Caco-2 (cell line): ENCODE data around the gene NGEF. TPM values are rescaled to one million over a fixed set of nuclear protein-coding genes. Genes with fewer than 3 reads are reported as not detected.

Experiments
- BruUV-seq: library from RNA; stranded (reverse); fragments of 400-500 nt; replicated peaks from 2 replicates; lab custom pipeline; 2021; lab: Mats Ljungman, UMichigan
- CTCF ChIA-PET: fragments of 300-600 bp; sonication (Branson Sonifier 250); formaldehyde crosslinking; loops from one replicate; lab custom pipeline; 2022; ENCODE audit warnings: antibody characterized with exemption; lab: Charles Lee
- POLR2A ChIA-PET: fragments of 300-600 bp; sonication (Branson Sonifier 250); formaldehyde crosslinking; loops from one replicate; lab custom pipeline; 2022; ENCODE audit warnings: antibody characterized with exemption; lab: Charles Lee
- DNase-seq, 2 experiments: peaks; one replicate each; pipeline versions ENCODE4 v3.0.0 to v3.0.0-alpha.2; 2020 to 2022
- H3K27me3 ChIP-seq: replicated peaks from 2 replicates; pipeline ENCODE4 v1.6.0; 2011; ENCODE audit warnings: low read length; ENCODE audit not compliant: control insufficient read depth, insufficient read depth
- H3K36me3 ChIP-seq: 2 replicates; pipeline ENCODE4 v1.5.1; 2011; ENCODE audit warnings: low read length; ENCODE audit not compliant: control insufficient read depth, insufficient read depth
- H3K4me1 ChIP-seq: fragments of 250-450 bp; sonication (Bioruptor Pico); 2 replicates; pipeline ENCODE4 v1.5.1; 2020; ENCODE audit warnings: mild to moderate bottlenecking
- H3K4me3 ChIP-seq: 2 replicates; pipeline ENCODE4 v1.5.1; 2011; ENCODE audit warnings: low read depth, mild to moderate bottlenecking, control low read depth, low read length
- H3K9me3 ChIP-seq: fragments of 250-450 bp; sonication (Bioruptor Pico); 2 replicates; pipeline ENCODE4 v1.5.1; 2020; ENCODE audit warnings: mild to moderate bottlenecking, moderate library complexity
- H3K27ac Mint-ChIP-seq: one replicate; pipeline ENCODE4 v1.8.0; 2022; ENCODE audit warnings: mixed read lengths; ENCODE audit not compliant: unreplicated experiment
- H3K27me3 Mint-ChIP-seq: one replicate; pipeline ENCODE4 v1.8.0; 2022; ENCODE audit warnings: mixed read lengths; ENCODE audit not compliant: insufficient read depth, unreplicated experiment
- H3K36me3 Mint-ChIP-seq: one replicate; pipeline ENCODE4 v1.8.0; 2022; ENCODE audit warnings: mild to moderate bottlenecking, mixed read lengths; ENCODE audit not compliant: insufficient read depth, unreplicated experiment
- H3K4me1 Mint-ChIP-seq: one replicate; pipeline ENCODE4 v1.8.0; 2022; ENCODE audit warnings: low read depth, mixed read lengths; ENCODE audit not compliant: unreplicated experiment
- H3K4me3 Mint-ChIP-seq: one replicate; pipeline ENCODE4 v1.8.0; 2022; ENCODE audit warnings: mild to moderate bottlenecking, moderate library complexity, mixed read lengths; ENCODE audit not compliant: unreplicated experiment
- H3K9me3 Mint-ChIP-seq: one replicate; pipeline ENCODE4 v1.8.0; 2022; ENCODE audit warnings: mixed read lengths; ENCODE audit not compliant: unreplicated experiment
- intact Hi-C: fragments of 100-400 bp; cut with micrococcal nuclease; formaldehyde crosslinking; loops from one replicate; pipeline ENCODE4 v1.10.0; 2022; ENCODE audit not compliant: unreplicated experiment
- total RNA-seq: library from RNA; stranded (reverse); gene quantifications from 2 replicates; pipeline ENCODE4 v1.2.3, GENCODE V29; 2022
- TF ChIP-seq, protein P1 (sequence below), 2 experiments: fragments of 200-600 bp in 1 of 2; IDR thresholded peaks; 1 replicate in 1 of 2; 2 replicates in 1 of 2; pipeline versions ENCODE4 v1.5.1 to v1.8.0; 2011 to 2022; ENCODE audit warnings: antibody characterized with exemption in 1 of 2, control low read depth in 1 of 2, inconsistent platforms in 1 of 2, low read depth in 1 of 2, low read length in 1 of 2, mild to moderate bottlenecking in 1 of 2, moderate library complexity in 1 of 2; ENCODE audit not compliant: insufficient read depth in 1 of 2, severe bottlenecking in 1 of 2, unreplicated experiment in 1 of 2

NGEF gene
- total RNA-seq, 1 experiment from 2014 or later: 0.77 TPM

DNA sequence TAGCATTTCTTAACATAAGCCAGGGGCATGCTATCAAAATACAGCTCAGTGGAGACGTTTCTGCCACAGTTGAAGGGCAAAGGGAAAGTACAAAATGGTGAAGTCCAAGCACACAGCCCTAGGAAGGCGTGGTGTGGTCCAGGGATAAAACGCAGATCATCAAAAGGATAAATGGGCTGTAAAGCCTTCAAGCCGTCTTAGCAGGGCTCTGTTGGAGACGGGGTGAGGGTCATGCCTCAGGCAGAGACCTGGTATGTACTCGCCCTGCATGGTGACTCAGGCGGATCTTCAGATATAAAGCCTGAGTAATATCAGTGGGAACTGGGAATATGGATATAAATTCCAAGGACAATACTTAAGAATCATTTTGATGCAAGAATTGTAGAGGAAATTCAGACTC, 61.2 kb downstream of the NGEF start:
- POLR2A ChIA-PET: no interaction called here
- DNase-seq: no peak
- Mint-ChIP-seq H3K36me3 (no peaks in the 10 kb centered on the region), H3K27me3 (peaks cover 4% of the 10 kb centered on the region), H3K4me3 (no peak overlapping the region), H3K27ac (no peak overlapping the region), H3K9me3 (no peaks in the 10 kb centered on the region), H3K4me1 (no peaks in the 10 kb centered on the region)
- TF ChIP-seq, protein P1, sequence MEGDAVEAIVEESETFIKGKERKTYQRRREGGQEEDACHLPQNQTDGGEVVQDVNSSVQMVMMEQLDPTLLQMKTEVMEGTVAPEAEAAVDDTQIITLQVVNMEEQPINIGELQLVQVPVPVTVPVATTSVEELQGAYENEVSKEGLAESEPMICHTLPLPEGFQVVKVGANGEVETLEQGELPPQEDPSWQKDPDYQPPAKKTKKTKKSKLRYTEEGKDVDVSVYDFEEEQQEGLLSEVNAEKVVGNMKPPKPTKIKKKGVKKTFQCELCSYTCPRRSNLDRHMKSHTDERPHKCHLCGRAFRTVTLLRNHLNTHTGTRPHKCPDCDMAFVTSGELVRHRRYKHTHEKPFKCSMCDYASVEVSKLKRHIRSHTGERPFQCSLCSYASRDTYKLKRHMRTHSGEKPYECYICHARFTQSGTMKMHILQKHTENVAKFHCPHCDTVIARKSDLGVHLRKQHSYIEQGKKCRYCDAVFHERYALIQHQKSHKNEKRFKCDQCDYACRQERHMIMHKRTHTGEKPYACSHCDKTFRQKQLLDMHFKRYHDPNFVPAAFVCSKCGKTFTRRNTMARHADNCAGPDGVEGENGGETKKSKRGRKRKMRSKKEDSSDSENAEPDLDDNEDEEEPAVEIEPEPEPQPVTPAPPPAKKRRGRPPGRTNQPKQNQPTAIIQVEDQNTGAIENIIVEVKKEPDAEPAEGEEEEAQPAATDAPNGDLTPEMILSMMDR (IDR thresholded peaks at IDR 0.05; ENCODE audit: insufficient read depth in 1 of 2, low read depth in 1 of 2, low read length in 1 of 2, severe bottlenecking in 1 of 2, unreplicated experiment in 1 of 2): no peak
- H3K27me3 ChIP-seq: no peaks in the 10 kb centered on the region
- CTCF ChIA-PET: no interaction called here
- H3K4me3 ChIP-seq: no peak overlapping the region
- intact Hi-C loops: no loop called here
- H3K9me3 ChIP-seq: no peaks in the 10 kb centered on the region
- no TSS peak for BruUV-seq
- H3K36me3 ChIP-seq: no peaks in the 10 kb centered on the region
- H3K4me1 ChIP-seq: no peaks in the 10 kb centered on the region

DNA sequence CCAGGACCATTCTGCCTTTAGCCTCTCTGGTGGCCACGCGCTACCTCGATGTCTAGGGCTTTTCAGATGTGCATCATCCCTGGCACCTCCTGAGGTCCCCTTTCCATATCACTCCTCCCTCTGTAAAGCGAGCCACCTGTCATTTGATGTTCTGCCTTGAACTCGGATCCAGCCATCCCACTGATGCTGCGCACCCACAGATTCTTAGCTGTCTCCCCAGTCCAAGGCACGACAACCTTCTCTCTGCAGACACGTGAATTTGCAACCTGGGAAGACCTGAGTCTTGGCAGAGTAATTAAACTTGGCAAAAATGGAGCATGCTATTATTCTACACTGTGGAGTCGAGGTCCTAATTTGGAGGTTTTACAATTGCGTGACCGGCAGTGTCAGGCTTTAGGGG, 61.9 kb downstream of the NGEF start:
- Histone ChIP-seq H3K4me1 (no peaks in the 10 kb centered on the region), H3K27me3 (no peaks in the 10 kb centered on the region), H3K9me3 (no peaks in the 10 kb centered on the region), H3K4me3 (no peak overlapping the region), H3K36me3 (no peaks in the 10 kb centered on the region)
- ChIA-PET CTCF (no interaction called here), POLR2A (no interaction called here)
- H3K27ac Mint-ChIP-seq: no peak overlapping the region
- BruUV-seq: no TSS peak
- H3K9me3 Mint-ChIP-seq: no peaks in the 10 kb centered on the region
- intact Hi-C loops: no loop called here
- H3K4me3 Mint-ChIP-seq: no peak overlapping the region
- H3K27me3 Mint-ChIP-seq: peaks cover 2% of the 10 kb centered on the region
- no peaks in the 10 kb centered on the region for H3K36me3 Mint-ChIP-seq
- DNase-seq: no peak
- TF ChIP-seq, protein P1 (IDR thresholded peaks at IDR 0.05; ENCODE audit: insufficient read depth in 1 of 2, low read depth in 1 of 2, low read length in 1 of 2, severe bottlenecking in 1 of 2, unreplicated experiment in 1 of 2): no peak
- H3K4me1 Mint-ChIP-seq: no peaks in the 10 kb centered on the region

DNA sequence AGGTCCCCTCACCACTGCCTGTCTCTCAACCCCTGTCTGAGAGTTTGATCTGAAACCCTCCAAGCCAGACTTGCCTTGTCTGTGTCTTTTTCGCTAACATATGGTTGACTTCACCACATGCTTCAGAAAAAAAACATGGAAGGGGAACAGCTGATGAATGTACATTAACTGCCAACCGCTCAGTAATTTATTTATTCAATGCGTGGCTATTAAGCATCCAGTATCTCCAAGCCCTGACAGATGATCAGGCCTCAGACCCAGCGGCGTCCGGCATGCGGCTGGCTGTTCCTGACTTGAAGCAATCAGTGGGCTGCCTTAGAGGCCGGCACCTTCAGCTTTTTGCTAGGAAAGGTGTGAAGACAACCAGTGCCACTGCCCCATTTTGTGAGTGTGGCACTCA, 62.3 kb downstream of the NGEF start:
- TF ChIP-seq, protein P1 (IDR thresholded peaks at IDR 0.05; ENCODE audit: insufficient read depth in 1 of 2, low read depth in 1 of 2, low read length in 1 of 2, severe bottlenecking in 1 of 2, unreplicated experiment in 1 of 2): no peak
- Mint-ChIP-seq H3K4me3 (no peak overlapping the region), H3K36me3 (no peaks in the 10 kb centered on the region), H3K27me3 (peaks cover 2% of the 10 kb centered on the region), H3K27ac (no peak overlapping the region), H3K4me1 (no peaks in the 10 kb centered on the region), H3K9me3 (no peaks in the 10 kb centered on the region)
- no peak for DNase-seq
- POLR2A ChIA-PET: no interaction called here
- Histone ChIP-seq H3K27me3 (no peaks in the 10 kb centered on the region), H3K9me3 (no peaks in the 10 kb centered on the region), H3K4me3 (no peak overlapping the region), H3K4me1 (no peaks in the 10 kb centered on the region), H3K36me3 (no peaks in the 10 kb centered on the region)
- intact Hi-C loops: no loop called here
- CTCF ChIA-PET: no interaction called here
- BruUV-seq: no TSS peak
